HG03571 (cell line): ENCODE data around the gene STPG2.

Experiments used
- ATAC-seq: cut with Tn5 transposase; IDR thresholded peaks from one replicate; pipeline ENCODE4 v1.9.1; 2021; ENCODE audit not compliant: unreplicated experiment

Gene STPG2

GRCh38 chr4:98143001-98143899, at the start of gene STPG2:
TSS of gene STPG2 (minus strand) at chr4:98143476.
- peak; percentile 96 for ATAC-seq

- ATAC-seq: no peak
These were observed 42.0 kb upstream of the STPG2 start for GRCh38 chr4:98185279-98185678.

- no peak for ATAC-seq
These were observed 38.5 kb upstream of the STPG2 start for GRCh38 chr4:98181809-98182208.

GRCh38 chr4:98179951-98180350, 36.7 kb upstream of the STPG2 start:
- no peak for ATAC-seq

- no peak for ATAC-seq
These were observed 33.3 kb upstream of the STPG2 start for GRCh38 chr4:98176531-98176930.

- no peak for ATAC-seq
These were observed 26.8 kb upstream of the STPG2 start for GRCh38 chr4:98170035-98170434.

- no peak for ATAC-seq
These were observed 23.4 kb upstream of the STPG2 start for GRCh38 chr4:98166731-98167041.

- ATAC-seq: no peak
These were observed 22.9 kb upstream of the STPG2 start for GRCh38 chr4:98166025-98166730.

- ATAC-seq: no peak
These were observed 19.4 kb upstream of the STPG2 start for GRCh38 chr4:98162696-98163095.

- no peak for ATAC-seq
These were observed 8.1 kb upstream of the STPG2 start for GRCh38 chr4:98151145-98151924.

GRCh38 chr4:98150092-98150761, 7.0 kb upstream of the STPG2 start:
- ATAC-seq: no peak

GRCh38 chr4:98148856-98149255, 5.6 kb upstream of the STPG2 start:
- ATAC-seq: no peak

GRCh38 chr4:98126141-98126540, 17.1 kb downstream of the STPG2 start:
- no peak for ATAC-seq

- no peak for ATAC-seq
These were observed 17.7 kb downstream of the STPG2 start for GRCh38 chr4:98125585-98125984.

GRCh38 chr4:98117363-98117762, 25.9 kb downstream of the STPG2 start:
- ATAC-seq: no peak

GRCh38 chr4:98113012-98113411, 30.3 kb downstream of the STPG2 start:
- ATAC-seq: no peak

GRCh38 chr4:98110929-98111328, 32.3 kb downstream of the STPG2 start:
- ATAC-seq: no peak

GRCh38 chr4:98110214-98110613, 33.1 kb downstream of the STPG2 start:
- no peak for ATAC-seq

GRCh38 chr4:98102660-98103059, 40.6 kb downstream of the STPG2 start:
- ATAC-seq: no peak

- no peak for ATAC-seq
These were observed 41.3 kb downstream of the STPG2 start for GRCh38 chr4:98101988-98102387.

- ATAC-seq: no peak
These were observed 44.5 kb downstream of the STPG2 start for GRCh38 chr4:98098764-98099163.
